ENCODE measurements around the gene ZNF684. TPM values are rescaled to one million over a fixed set of nuclear protein-coding genes. Genes with fewer than 3 reads are reported as not detected.
"Not testable (repeated sequence)": the region's sequence is repeated elsewhere in the genome, so short reads cannot be mapped to it uniquely, and the experiment has no call there.

Gene ZNF684
- total RNA-seq, 2 experiments from 2014 or later: 1.3 to 1.7 TPM

DNA sequence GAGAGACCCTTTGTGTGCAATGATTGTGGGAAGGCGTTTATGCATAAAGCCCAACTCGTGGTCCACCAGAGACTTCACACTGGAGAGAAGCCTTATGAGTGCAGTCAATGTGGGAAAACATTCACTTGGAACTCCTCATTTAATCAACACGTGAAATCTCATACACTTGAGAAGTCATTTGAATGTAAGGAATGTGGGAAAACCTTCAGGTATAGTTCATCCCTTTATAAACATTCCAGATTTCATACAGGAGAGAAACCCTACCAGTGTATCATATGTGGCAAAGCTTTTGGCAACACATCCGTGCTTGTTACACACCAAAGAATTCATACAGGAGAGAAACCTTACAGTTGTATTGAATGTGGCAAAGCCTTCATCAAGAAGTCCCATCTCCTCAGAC is 15.5 kb downstream of the ZNF684 start:
- ATAC-seq (ENCODE audit: poor library complexity) (no peak), DNase-seq (no peak)
- H3K4me3 ChIP-seq (ENCODE audit: low read length): no peak overlapping the region
- Mint-ChIP-seq H3K27ac (no peak overlapping the region), H3K9me3 (peaks cover 9% of the 10 kb centered on the region), H3K4me1 (ENCODE audit: low read depth) (no peaks in the 10 kb centered on the region), H3K4me3 (no peak overlapping the region), H3K27me3 (no peaks in the 10 kb centered on the region), H3K36me3 (ENCODE audit: low read depth) (peaks cover 57% of the 10 kb centered on the region)
- intact Hi-C loops (cut with DNase I, micrococcal nuclease): no loop called here
- H3K9me3 ChIP-seq (ENCODE audit: control insufficient read depth in 1 of 2, insufficient read depth in 1 of 2, low read length in 2 of 2): peaks cover 15 to 17% of the 10 kb centered on the region in 2 experiments
- ChIA-PET CTCF (no interaction called here), POLR2A (no interaction called here)
- no peaks in the 10 kb centered on the region for H3K27me3 ChIP-seq (ENCODE audit: control insufficient read depth in 1 of 2, insufficient read depth in 2 of 2, low read length in 2 of 2)
- peaks cover 29% of the 10 kb centered on the region for H3K36me3 ChIP-seq (ENCODE audit: insufficient read depth, low read length)
- TF ChIP-seq CTCF (IDR thresholded peaks at IDR 0.05): no peak
- H3K27ac ChIP-seq (ENCODE audit: low read depth in 1 of 2, low read length in 2 of 2): no peak overlapping the region
- H3K4me1 ChIP-seq (ENCODE audit: insufficient read depth, low read length): no peaks in the 10 kb centered on the region

GRCh38 chr1:40553017-40553416 is 21.6 kb downstream of the ZNF684 start:
- no peak for DNase-seq
- Mint-ChIP-seq H3K27ac (no peak overlapping the region), H3K4me3 (no peak overlapping the region), H3K9me3 (no peaks in the 10 kb centered on the region), H3K27me3 (peaks cover 3% of the 10 kb centered on the region), H3K36me3 (ENCODE audit: low read depth) (no peaks in the 10 kb centered on the region), H3K4me1 (ENCODE audit: low read depth) (no peaks in the 10 kb centered on the region)
- H3K27me3 ChIP-seq (ENCODE audit: control insufficient read depth in 1 of 2, insufficient read depth in 2 of 2, low read length in 2 of 2): no peaks in the 10 kb centered on the region
- ChIA-PET POLR2A (interaction anchor here (0.7 kb wide), 1 partner anchor 397 kb away, joined by 3 read pairs; no protein-coding TSS in a partner anchor), CTCF (no interaction called here)
- H3K36me3 ChIP-seq (ENCODE audit: insufficient read depth, low read length): no peaks in the 10 kb centered on the region
- H3K4me1 ChIP-seq (ENCODE audit: insufficient read depth, low read length): no peaks in the 10 kb centered on the region
- no peak for TF ChIP-seq CTCF (IDR thresholded peaks at IDR 0.05)
- no peak overlapping the region for H3K4me3 ChIP-seq (ENCODE audit: low read length)
- peaks cover 5 to 10% of the 10 kb centered on the region in 2 experiments for H3K9me3 ChIP-seq (ENCODE audit: control insufficient read depth in 1 of 2, insufficient read depth in 1 of 2, low read length in 2 of 2)
- no peak for ATAC-seq (ENCODE audit: poor library complexity)
- no peak overlapping the region for H3K27ac ChIP-seq (ENCODE audit: low read depth in 1 of 2, low read length in 2 of 2)
- intact Hi-C loops (cut with DNase I, micrococcal nuclease): no loop called here

- H3K36me3 Mint-ChIP-seq (ENCODE audit: low read depth); ATAC-seq (ENCODE audit: poor library complexity); CTCF ChIA-PET: not testable (repeated sequence)
Measured at GRCh38 chr1:40554807-40555206, 23.4 kb downstream of the ZNF684 start.

GRCh38 chr1:40556121-40556520 is 24.7 kb downstream of the ZNF684 start:
- Histone ChIP-seq H3K27ac (ENCODE audit: low read depth in 1 of 2, low read length in 2 of 2) (no peak overlapping the region), H3K4me1 (ENCODE audit: insufficient read depth, low read length) (no peaks in the 10 kb centered on the region), H3K27me3 (ENCODE audit: control insufficient read depth in 1 of 2, insufficient read depth in 2 of 2, low read length in 2 of 2) (no peaks in the 10 kb centered on the region), H3K9me3 (ENCODE audit: control insufficient read depth in 1 of 2, insufficient read depth in 1 of 2, low read length in 2 of 2) (no peaks in the 10 kb centered on the region), H3K4me3 (ENCODE audit: low read length) (no peak overlapping the region), H3K36me3 (ENCODE audit: insufficient read depth, low read length) (no peaks in the 10 kb centered on the region)
- ChIA-PET POLR2A (no interaction called here), CTCF (no interaction called here)
- no peaks in the 10 kb centered on the region for H3K9me3 Mint-ChIP-seq
- no peak overlapping the region for H3K27ac Mint-ChIP-seq
- DNase-seq: no peak
- H3K4me3 Mint-ChIP-seq: no peak overlapping the region
- H3K36me3 Mint-ChIP-seq (ENCODE audit: low read depth): no peaks in the 10 kb centered on the region
- H3K27me3 Mint-ChIP-seq: peaks cover 3% of the 10 kb centered on the region
- ATAC-seq (ENCODE audit: poor library complexity): no peak
- intact Hi-C loops (cut with DNase I, micrococcal nuclease): no loop called here
- no peak for TF ChIP-seq CTCF (IDR thresholded peaks at IDR 0.05)
- no peaks in the 10 kb centered on the region for H3K4me1 Mint-ChIP-seq (ENCODE audit: low read depth)

More at GRCh38 chr1:40554807-40555206, 23.4 kb downstream of the ZNF684 start:
- H3K9me3 ChIP-seq (ENCODE audit: control insufficient read depth in 1 of 2, insufficient read depth in 1 of 2, low read length in 2 of 2); H3K9me3 Mint-ChIP-seq; H3K27ac Mint-ChIP-seq; H3K36me3 ChIP-seq (ENCODE audit: insufficient read depth, low read length); H3K27me3 Mint-ChIP-seq; intact Hi-C loops (cut with DNase I, micrococcal nuclease); POLR2A ChIA-PET; DNase-seq; H3K27me3 ChIP-seq (ENCODE audit: control insufficient read depth in 1 of 2, insufficient read depth in 2 of 2, low read length in 2 of 2); H3K4me1 Mint-ChIP-seq (ENCODE audit: low read depth); H3K4me1 ChIP-seq (ENCODE audit: insufficient read depth, low read length); H3K4me3 Mint-ChIP-seq; H3K27ac ChIP-seq (ENCODE audit: low read depth in 1 of 2, low read length in 2 of 2); H3K4me3 ChIP-seq (ENCODE audit: low read length): not testable (repeated sequence)

DNA sequence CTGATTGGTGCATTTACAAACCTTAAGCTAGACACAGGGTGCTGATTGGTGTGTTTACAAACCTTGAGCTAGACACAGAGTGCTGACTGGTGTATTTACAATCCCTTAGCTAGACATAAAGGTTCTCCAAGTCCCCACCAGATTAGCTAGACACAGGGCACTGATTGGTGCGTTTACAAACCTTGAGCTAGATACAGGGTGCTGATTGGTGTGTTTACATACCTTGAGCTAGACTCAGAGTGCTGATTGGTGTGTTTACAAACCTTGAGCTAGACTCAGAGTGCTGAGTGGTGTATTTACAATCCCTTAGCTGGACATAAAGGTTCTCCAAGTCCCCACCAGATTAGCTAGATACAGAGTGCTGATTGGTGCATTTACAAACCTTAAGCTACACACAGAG is 26.8 kb downstream of the ZNF684 start:
- H3K9me3 ChIP-seq (ENCODE audit: control insufficient read depth in 1 of 2, insufficient read depth in 1 of 2, low read length in 2 of 2); H3K36me3 ChIP-seq (ENCODE audit: insufficient read depth, low read length); CTCF ChIA-PET; H3K27ac Mint-ChIP-seq; H3K4me3 ChIP-seq (ENCODE audit: low read length); H3K27me3 ChIP-seq (ENCODE audit: control insufficient read depth in 1 of 2, insufficient read depth in 2 of 2, low read length in 2 of 2); H3K27me3 Mint-ChIP-seq; POLR2A ChIA-PET; H3K4me3 Mint-ChIP-seq; ATAC-seq (ENCODE audit: poor library complexity); H3K9me3 Mint-ChIP-seq; DNase-seq; H3K4me1 ChIP-seq (ENCODE audit: insufficient read depth, low read length); H3K27ac ChIP-seq (ENCODE audit: low read depth in 1 of 2, low read length in 2 of 2); intact Hi-C loops (cut with DNase I, micrococcal nuclease); H3K4me1 Mint-ChIP-seq (ENCODE audit: low read depth); H3K36me3 Mint-ChIP-seq (ENCODE audit: low read depth): not testable (repeated sequence)

All from CD4-positive, alpha-beta T cell (primary cell).